ENCODE data around the gene PSMG3. TPM values are rescaled to one million over a fixed set of nuclear protein-coding genes. Genes with fewer than 3 reads are reported as not detected.

PSMG3 gene
- total RNA-seq, 1 donor from 2014 or later: 31.1 TPM

DNA sequence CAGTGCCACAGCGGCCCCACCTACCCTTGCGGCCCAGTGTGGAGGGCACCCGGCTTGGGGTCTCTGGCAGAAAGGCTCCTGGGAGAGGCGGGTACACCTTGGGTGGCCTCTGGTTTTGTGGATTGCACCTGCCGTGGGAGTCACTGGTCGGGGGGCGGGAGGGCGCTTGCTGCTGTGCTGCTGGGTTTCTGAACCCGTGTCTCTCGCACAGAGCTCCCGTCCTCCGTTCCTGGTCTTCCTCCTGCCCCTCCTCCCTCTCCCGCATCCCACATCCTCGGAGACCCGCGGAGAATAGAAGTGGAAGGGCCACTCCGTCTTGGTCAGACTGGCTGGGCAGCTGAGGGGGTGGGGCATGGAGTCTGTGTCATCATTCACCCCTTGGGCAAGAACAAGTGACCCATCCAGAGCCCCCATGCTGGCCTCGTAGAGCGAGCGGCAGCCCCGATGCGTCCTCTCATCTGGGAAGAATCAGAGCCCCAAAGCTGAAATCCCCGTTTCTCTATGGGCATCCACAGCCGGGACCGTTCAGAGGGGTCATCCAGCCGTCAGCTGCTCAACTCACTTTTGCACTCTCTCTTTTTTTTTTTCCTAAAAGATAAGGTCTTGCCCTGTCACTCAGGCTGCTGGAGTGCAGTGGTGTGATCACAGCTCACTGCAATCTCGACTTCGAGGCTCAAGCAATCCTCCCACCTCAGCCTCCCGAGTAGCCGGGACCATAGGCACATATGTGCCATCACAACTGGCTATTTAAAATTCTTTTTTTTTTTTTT lies 35.3 kb downstream of the PSMG3 start:
- peaks cover 22% of the 10 kb centered on the region for H3K4me1 ChIP-seq
- no peak overlapping the region for H3K9ac ChIP-seq
- no peak for DNase-seq (ENCODE audit: low spot score)
- peaks cover 31% of the 10 kb centered on the region for H3K27me3 ChIP-seq
- H4K20me1 ChIP-seq (ENCODE audit: low read depth): peaks cover 55% of the 10 kb centered on the region
- H3K27ac ChIP-seq: no peak overlapping the region
- H3K36me3 ChIP-seq: no peaks in the 10 kb centered on the region
- H2AFZ ChIP-seq (replicated peaks): no peak overlapping the region
- no peak overlapping the region for H3K27ac Mint-ChIP-seq
- TF ChIP-seq, protein P1, sequence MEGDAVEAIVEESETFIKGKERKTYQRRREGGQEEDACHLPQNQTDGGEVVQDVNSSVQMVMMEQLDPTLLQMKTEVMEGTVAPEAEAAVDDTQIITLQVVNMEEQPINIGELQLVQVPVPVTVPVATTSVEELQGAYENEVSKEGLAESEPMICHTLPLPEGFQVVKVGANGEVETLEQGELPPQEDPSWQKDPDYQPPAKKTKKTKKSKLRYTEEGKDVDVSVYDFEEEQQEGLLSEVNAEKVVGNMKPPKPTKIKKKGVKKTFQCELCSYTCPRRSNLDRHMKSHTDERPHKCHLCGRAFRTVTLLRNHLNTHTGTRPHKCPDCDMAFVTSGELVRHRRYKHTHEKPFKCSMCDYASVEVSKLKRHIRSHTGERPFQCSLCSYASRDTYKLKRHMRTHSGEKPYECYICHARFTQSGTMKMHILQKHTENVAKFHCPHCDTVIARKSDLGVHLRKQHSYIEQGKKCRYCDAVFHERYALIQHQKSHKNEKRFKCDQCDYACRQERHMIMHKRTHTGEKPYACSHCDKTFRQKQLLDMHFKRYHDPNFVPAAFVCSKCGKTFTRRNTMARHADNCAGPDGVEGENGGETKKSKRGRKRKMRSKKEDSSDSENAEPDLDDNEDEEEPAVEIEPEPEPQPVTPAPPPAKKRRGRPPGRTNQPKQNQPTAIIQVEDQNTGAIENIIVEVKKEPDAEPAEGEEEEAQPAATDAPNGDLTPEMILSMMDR (IDR thresholded peaks at IDR 0.05): no peak
- TF ChIP-seq EZH2phosphoT487 (IDR thresholded peaks at IDR 0.05) (no peak), EZH2 (IDR thresholded peaks at IDR 0.05) (no peak)
- no peaks in the 10 kb centered on the region for H3K79me2 ChIP-seq (ENCODE audit: low read depth)
- no peaks in the 10 kb centered on the region for H3K9me3 Mint-ChIP-seq
- peaks cover 4% of the 10 kb centered on the region for H3K27me3 Mint-ChIP-seq (ENCODE audit: insufficient read depth, low read depth)
- H3F3A ChIP-seq (ENCODE audit: low read depth): peaks cover 18% of the 10 kb centered on the region
- no peak overlapping the region for H3K4me2 ChIP-seq
- no peak overlapping the region for H3K4me3 Mint-ChIP-seq
- peaks cover 50% of the 10 kb centered on the region for H3K4me1 Mint-ChIP-seq
- H3K4me3 ChIP-seq: no peak overlapping the region
- no peaks in the 10 kb centered on the region for H3K9me3 ChIP-seq (ENCODE audit: low read depth)
- H3K36me3 Mint-ChIP-seq: no peaks in the 10 kb centered on the region

DNA sequence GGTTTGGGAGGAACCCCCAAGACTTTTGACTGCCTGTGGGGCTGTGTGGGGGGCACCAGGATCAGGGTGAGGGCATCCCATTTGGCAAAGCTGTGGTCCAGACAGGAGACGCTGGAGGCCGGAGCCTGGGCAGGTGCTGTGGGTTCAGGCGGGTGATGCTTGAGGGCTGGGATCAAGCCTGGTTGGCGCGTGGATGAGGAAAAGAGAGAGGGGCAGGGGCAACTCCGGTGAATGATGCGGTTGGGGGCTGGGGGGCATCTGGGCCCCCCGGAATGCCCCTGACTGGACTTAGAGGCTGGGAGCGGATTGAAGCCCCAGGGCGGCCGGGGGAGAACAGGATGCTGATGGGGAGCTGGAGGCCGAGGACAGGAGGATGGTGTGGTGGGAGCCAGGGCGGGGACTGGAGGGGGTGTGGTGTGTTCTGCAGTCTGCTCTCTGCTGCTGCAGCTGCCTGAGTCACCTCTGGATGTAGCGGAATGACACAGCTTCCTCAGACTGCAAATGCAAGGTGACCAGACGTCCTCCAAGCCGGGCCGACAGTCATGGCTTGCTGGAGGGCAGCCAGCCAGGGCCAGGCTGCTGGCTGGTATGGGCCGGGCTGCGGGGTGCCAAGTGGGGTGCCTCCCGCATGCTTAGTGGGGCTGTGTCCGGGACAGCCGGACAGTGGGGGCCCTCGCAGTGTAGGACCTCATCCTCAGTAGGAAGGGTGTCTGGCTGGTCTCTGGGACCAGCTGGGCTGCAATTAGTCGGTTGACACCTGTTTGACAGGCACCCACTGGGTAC lies 36.1 kb downstream of the PSMG3 start:
- peaks cover 22% of the 10 kb centered on the region for H3K4me1 ChIP-seq
- peaks cover 55% of the 10 kb centered on the region for H4K20me1 ChIP-seq (ENCODE audit: low read depth)
- H3K27me3 Mint-ChIP-seq (ENCODE audit: insufficient read depth, low read depth): peaks cover 4% of the 10 kb centered on the region
- H3K4me3 Mint-ChIP-seq: peak overlapping the region; percentile 33
- no peaks in the 10 kb centered on the region for H3K79me2 ChIP-seq (ENCODE audit: low read depth)
- no peak overlapping the region for H2AFZ ChIP-seq (replicated peaks)
- DNase-seq (ENCODE audit: low spot score): no peak
- peaks cover 46% of the 10 kb centered on the region for H3K4me1 Mint-ChIP-seq
- no peak overlapping the region for H3K4me2 ChIP-seq
- H3K4me3 ChIP-seq: no peak overlapping the region
- H3K27ac Mint-ChIP-seq: no peak overlapping the region
- H3K27ac ChIP-seq: no peak overlapping the region
- H3K9me3 Mint-ChIP-seq: no peaks in the 10 kb centered on the region
- H3F3A ChIP-seq (ENCODE audit: low read depth): peaks cover 18% of the 10 kb centered on the region
- no peaks in the 10 kb centered on the region for H3K36me3 Mint-ChIP-seq
- H3K9me3 ChIP-seq (ENCODE audit: low read depth): no peaks in the 10 kb centered on the region
- H3K9ac ChIP-seq: no peak overlapping the region
- H3K36me3 ChIP-seq: no peaks in the 10 kb centered on the region
- H3K27me3 ChIP-seq: peaks cover 31% of the 10 kb centered on the region
- TF ChIP-seq, protein P1 (IDR thresholded peaks at IDR 0.05): no peak
- TF ChIP-seq EZH2phosphoT487 (IDR thresholded peaks at IDR 0.05) (no peak), EZH2 (IDR thresholded peaks at IDR 0.05) (no peak)

DNA sequence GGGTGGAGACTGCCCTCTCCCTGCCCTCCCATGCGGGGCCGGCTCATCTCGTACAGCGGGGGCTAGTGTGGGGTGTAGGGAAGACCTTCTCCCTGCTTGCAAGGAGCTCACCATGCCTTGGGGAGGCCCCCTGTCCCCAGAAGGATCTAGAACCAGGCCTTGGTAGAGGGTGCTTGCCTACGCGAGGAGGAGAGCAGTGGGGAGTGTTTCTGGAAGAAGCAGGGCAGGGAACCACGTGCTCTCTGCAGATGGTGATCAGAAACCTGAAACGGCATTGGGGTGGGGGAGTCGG lies 36.6 kb downstream of the PSMG3 start:
- no peak overlapping the region for H3K4me3 ChIP-seq
- no peaks in the 10 kb centered on the region for H3K36me3 ChIP-seq
- H3K4me1 ChIP-seq: peaks cover 22% of the 10 kb centered on the region
- H3K4me2 ChIP-seq: no peak overlapping the region
- H3K27ac Mint-ChIP-seq: no peak overlapping the region
- no peaks in the 10 kb centered on the region for H3K79me2 ChIP-seq (ENCODE audit: low read depth)
- peaks cover 4% of the 10 kb centered on the region for H3K27me3 Mint-ChIP-seq (ENCODE audit: insufficient read depth, low read depth)
- H3K9ac ChIP-seq: no peak overlapping the region
- TF ChIP-seq EZH2phosphoT487 (IDR thresholded peaks at IDR 0.05) (no peak), EZH2 (IDR thresholded peaks at IDR 0.05) (no peak)
- TF ChIP-seq, protein P1 (IDR thresholded peaks at IDR 0.05): no peak
- H3F3A ChIP-seq (ENCODE audit: low read depth): peaks cover 18% of the 10 kb centered on the region
- H3K27me3 ChIP-seq: peaks cover 31% of the 10 kb centered on the region
- H3K9me3 Mint-ChIP-seq: no peaks in the 10 kb centered on the region
- H3K36me3 Mint-ChIP-seq: no peaks in the 10 kb centered on the region
- no peak overlapping the region for H3K27ac ChIP-seq
- no peak for DNase-seq (ENCODE audit: low spot score)
- H3K4me3 Mint-ChIP-seq: no peak overlapping the region
- no peaks in the 10 kb centered on the region for H3K9me3 ChIP-seq (ENCODE audit: low read depth)
- no peak overlapping the region for H2AFZ ChIP-seq (replicated peaks)
- peaks cover 55% of the 10 kb centered on the region for H4K20me1 ChIP-seq (ENCODE audit: low read depth)
- H3K4me1 Mint-ChIP-seq: peaks cover 46% of the 10 kb centered on the region

All from neural progenitor cell (in vitro differentiated cells).